HepG2 (cell line): ENCODE measurements around the gene FAM114A1. TPM values are rescaled to one million over a fixed set of nuclear protein-coding genes. Genes with fewer than 3 reads are reported as not detected.

Source experiments
- ATAC-seq: fragments of 200-7000 bp; cut with Tn5 transposase; 3 replicates; pipeline ENCODE4 v1.9.1; 2020; ENCODE audit warnings: mild to moderate bottlenecking, moderate library complexity
- BruUV-seq: library from RNA; stranded (reverse); fragments of 400-500 nt; replicated peaks from 2 replicates; lab custom pipeline; 2021; lab: Mats Ljungman, UMichigan
- CTCF ChIA-PET: fragments of 300-600 bp; formaldehyde crosslinking; extraction: SDS; loops from one replicate; lab custom pipeline; 2021; ENCODE audit warnings: low total read pairs, inconsistent platforms, low intra/inter-chr PET ratio; lab: Yijun Ruan, JAX
- POLR2A ChIA-PET: fragments of 350-600 bp; sonication (Branson Sonifier 250); formaldehyde crosslinking; loops from one replicate; lab custom pipeline; 2020; ENCODE audit warnings: antibody characterized with exemption, inconsistent platforms; lab: Yijun Ruan, JAX
- DNase-seq: peaks from one replicate; pipeline ENCODE4 v3.0.0-alpha.2; 2015; ENCODE audit warnings: low spot score
- FAIRE-seq: peaks from 3 replicates; lab custom pipeline; 2011; peaks lifted over from hg19 to GRCh38; lab: Jason Lieb, UNC
- H2AFZ ChIP-seq: one replicate; pipeline ENCODE4 v1.6.1; 2011; ENCODE audit warnings: low read length, inconsistent platforms
- H3K27ac ChIP-seq: fragments of 300-600 bp; 3 replicates; pipeline ENCODE4 v1.8.0; 2011; ENCODE audit warnings: mixed run types, mild to moderate bottlenecking, mixed read lengths, low read length, inconsistent platforms; ENCODE audit not compliant: insufficient read depth; ENCODE audit errors: extremely low read length
- H3K27me3 ChIP-seq, 2 experiments: fragments of 200-600 bp in 1 of 2; 2 replicates in 1 of 2; 3 replicates in 1 of 2; pipeline versions ENCODE4 v1.6.0 to v1.8.0; 2011; ENCODE audit warnings: low read length in 2 of 2, mild to moderate bottlenecking in 2 of 2, moderate library complexity in 2 of 2, inconsistent platforms in 1 of 2; ENCODE audit not compliant: insufficient read depth in 2 of 2, control insufficient read depth in 1 of 2
- H3K36me3 ChIP-seq, 2 experiments: fragments of 200-600 bp in 1 of 2; replicated peaks in 1 of 2; 2 replicates in 1 of 2; 3 replicates in 1 of 2; pipeline versions ENCODE4 v1.5.1 to v1.8.0; 2011; ENCODE audit warnings: low read length in 2 of 2, inconsistent platforms in 1 of 2; ENCODE audit not compliant: insufficient read depth in 2 of 2, control insufficient read depth in 1 of 2
- H3K4me1 ChIP-seq: 2 replicates; pipeline ENCODE4 v1.5.1; 2012; ENCODE audit warnings: low read length, inconsistent platforms; ENCODE audit not compliant: insufficient read depth
- H3K4me2 ChIP-seq: 2 replicates; pipeline ENCODE4 v1.6.0; 2011; ENCODE audit warnings: low read depth, low read length, inconsistent platforms
- H3K4me3 ChIP-seq, 3 experiments: fragments of 200-600 bp in 1 of 3; sonication (generic), shearing (Covaris generic) in 1 of 3; replicated peaks in 1 of 3; 2 replicates each; pipeline ENCODE4 v1.5.1; 2011 to 2016; ENCODE audit warnings: low read length in 3 of 3, inconsistent platforms in 2 of 3, low read depth in 2 of 3, mild to moderate bottlenecking in 2 of 3, control low read depth in 1 of 3, mixed read lengths in 1 of 3; ENCODE audit not compliant: insufficient read depth in 1 of 3
- H3K79me2 ChIP-seq: one replicate; pipeline ENCODE4 v1.6.1; 2011; ENCODE audit warnings: low read length, inconsistent platforms; ENCODE audit not compliant: insufficient read depth
- H3K9ac ChIP-seq: 2 replicates; pipeline ENCODE4 v1.6.0; 2011; ENCODE audit warnings: mild to moderate bottlenecking, low read depth, low read length, inconsistent platforms; ENCODE audit not compliant: insufficient read depth
- H3K9me3 ChIP-seq: 2 replicates; pipeline ENCODE4 v1.5.1; 2012; ENCODE audit warnings: mild to moderate bottlenecking, low read length
- H4K20me1 ChIP-seq: 2 replicates; pipeline ENCODE4 v1.6.0; 2011; ENCODE audit warnings: inconsistent platforms, mild to moderate bottlenecking, low read length, moderate library complexity; ENCODE audit not compliant: insufficient read depth
- ASH2L ChIP-seq: fragments of 300-600, 200-600 bp; sonication (generic); IDR thresholded peaks from 2 replicates; pipeline ENCODE4 v1.7.0; 2017; ENCODE audit warnings: low read depth, mild to moderate bottlenecking, moderate library complexity, mixed read lengths, low read length; ENCODE audit not compliant: insufficient read length
- EEA1 ChIP-seq: sonication (generic); formaldehyde crosslinking; IDR thresholded peaks from 2 replicates; pipeline ENCODE4 v1.5.1; 2020; ENCODE audit warnings: mild to moderate bottlenecking, missing genetic modification reagents, borderline replicate concordance
- FOXK1 ChIP-seq: sonication (generic); formaldehyde crosslinking; IDR thresholded peaks from 2 replicates; pipeline ENCODE4 v1.4.0; 2020; ENCODE audit warnings: low read depth, missing genetic modification reagents, borderline replicate concordance
- GATAD2A ChIP-seq: IDR thresholded peaks from 2 replicates; pipeline ENCODE4 v1.6.1; 2016
- RFXANK ChIP-seq: IDR thresholded peaks from 2 replicates; pipeline ENCODE4 v1.6.1; 2016
- SMARCC2 ChIP-seq: fragments of 450-650 bp; IDR thresholded peaks from 2 replicates; pipeline ENCODE4 v1.6.1; 2017; ENCODE audit warnings: antibody characterized with exemption, mild to moderate bottlenecking
- SOX13 ChIP-seq, 3 experiments: fragments of 450-650 bp in 1 of 3; sonication (generic) in 1 of 3; formaldehyde crosslinking in 1 of 3; IDR thresholded peaks in 2 of 3; conservative IDR thresholded peaks in 1 of 3; 2 replicates each; pipeline versions ENCODE4 v1.5.0 to v1.6.1; 2016 to 2020; ENCODE audit warnings: antibody characterized with exemption in 1 of 3, mild to moderate bottlenecking in 1 of 3, missing compliant biosample characterization in 1 of 3, missing genetic modification reagents in 1 of 3, moderate library complexity in 1 of 3
- TARDBP ChIP-seq: sonication (generic); formaldehyde crosslinking; IDR thresholded peaks from 2 replicates; pipeline ENCODE4 v1.8.0; 2022; ENCODE audit warnings: mild to moderate bottlenecking, missing genetic modification reagents
- TEAD3 ChIP-seq: optimal IDR thresholded peaks from 2 replicates; pipeline ENCODE3; 2016; ENCODE audit warnings: borderline replicate concordance
- YEATS4 ChIP-seq: sonication (generic); formaldehyde crosslinking; IDR thresholded peaks from 2 replicates; pipeline ENCODE4 v1.4.0; 2020; ENCODE audit warnings: missing genetic modification reagents, borderline replicate concordance
- ZNF160 ChIP-seq: sonication (generic); formaldehyde crosslinking; IDR thresholded peaks from 2 replicates; pipeline ENCODE4 v1.8.0; 2022; ENCODE audit warnings: mild to moderate bottlenecking, inconsistent platforms, missing genetic modification reagents
- WGBS: methylation state at CpG from one replicate; pipeline ENCODE4 v1.1.6; 2017; ENCODE audit warnings: low lambda C conversion rate; 5-methylcytosine and 5-hydroxymethylcytosine counted together
- in situ Hi-C: cut with HindIII; loops from 2 replicates; pipeline ENCODE4 v1.10.0; 2017; ENCODE audit warnings: low pct_unique_long_range_greater_than_20kb; ENCODE audit not compliant: extremely low pct_ligation_motif_present
- intact Hi-C: fragments of 100-400 bp; cut with micrococcal nuclease; formaldehyde crosslinking; loops from one replicate; pipeline ENCODE4 v1.10.0; 2022; ENCODE audit not compliant: unreplicated experiment
- polyA plus RNA-seq, 8 experiments: library from polyadenylated mRNA; depleted of rRNA in 3 of 8; stranded (reverse) in 7 of 8; unstranded in 1 of 8; fragments of >200 nt; fragmentation: Illumina TruSeq in 4 of 8; extraction: Trizol in 4 of 8; gene quantifications; 2 replicates each; pipeline versions ENCODE4 v1.2.1 to v1.2.3, GENCODE V29; 2011 to 2016; ENCODE audit warnings: low read depth in 4 of 8, missing spikeins in 1 of 8, mixed read lengths in 1 of 8; ENCODE audit not compliant: insufficient read depth in 1 of 8
- total RNA-seq, 5 experiments: library from RNA; depleted of rRNA; stranded (reverse); fragments of >200 nt; fragmentation: Illumina TruSeq; extraction: Trizol; gene quantifications; 2 replicates each; pipeline ENCODE4 v1.2.3, GENCODE V29; 2016; ENCODE audit warnings: low read depth in 1 of 5
- TF ChIP-seq, protein P1 (sequence below): IDR thresholded peaks from 2 replicates; pipeline ENCODE4 v1.6.1; 2016; ENCODE audit warnings: mild to moderate bottlenecking
- TF ChIP-seq, protein P2 (sequence below): sonication (generic); formaldehyde crosslinking; IDR thresholded peaks from 2 replicates; pipeline ENCODE4 v1.5.1; 2020; ENCODE audit warnings: mild to moderate bottlenecking, missing genetic modification reagents, borderline replicate concordance
- TF ChIP-seq, protein P3 (sequence below): sonication (generic); formaldehyde crosslinking; IDR thresholded peaks from 2 replicates; pipeline ENCODE4 v1.4.0; 2020; ENCODE audit warnings: missing genetic modification reagents
- TF ChIP-seq, protein P4 (sequence below): IDR thresholded peaks from 2 replicates; pipeline ENCODE4 v1.6.1; 2016; ENCODE audit warnings: missing compliant biosample characterization, missing genetic modification reagents, borderline replicate concordance

FAM114A1 gene
- total and polyA plus RNA-seq, 2 of the 13 experiments (the other 11 are each of a cell fraction or from before 2014, with no cell fraction given) = 61.0 to 76.9 TPM

DNA sequence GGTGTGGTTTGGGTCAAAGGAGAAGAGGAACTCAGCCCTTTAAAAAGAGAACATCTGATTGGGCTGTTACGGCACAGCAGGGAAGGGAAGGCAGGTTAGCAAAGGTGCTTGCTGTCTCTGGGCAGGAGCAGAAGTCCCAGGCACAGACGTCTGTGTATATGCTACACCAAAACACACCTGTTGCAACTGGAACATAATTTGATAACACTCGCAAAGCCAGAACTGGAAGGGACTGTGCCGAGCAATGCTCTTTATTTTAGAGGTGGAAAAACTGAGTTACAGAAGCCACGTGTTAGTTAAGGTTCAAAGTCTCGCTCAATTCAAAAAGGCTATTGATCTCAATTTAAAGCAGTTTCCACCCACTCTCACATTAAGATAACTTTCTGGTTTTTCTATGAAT, 2.2 kb upstream of the FAM114A1 start:
- WGBS = 30% methylated on average over 6 of the region's 6 CpGs
- Histone ChIP-seq H3K4me3 (no peak overlapping the region; a peak in 1 of 6 replicates), H3K4me1 (peaks cover 39% of the 10 kb centered on the region), H4K20me1 (no peaks in the 10 kb centered on the region), H3K27ac (no peak overlapping the region), H3K27me3 (no peaks in the 10 kb centered on the region), H3K79me2 (peaks cover 30% of the 10 kb centered on the region), H3K9me3 (no peaks in the 10 kb centered on the region), H3K4me2 (peak overlapping the region; percentile 42), H3K9ac (peak overlapping the region; percentile 19; the same call in 1 of the 2 replicates), H2AFZ (peak overlapping the region; percentile 45), H3K36me3 (peaks cover 4 to 5% of the 10 kb centered on the region in 2 experiments)
- in situ Hi-C loops = no loop called here
- no TSS peak for BruUV-seq
- peak; percentile 25 for DNase-seq
- no peak for ATAC-seq
- FAIRE-seq = peak; percentile 8
- intact Hi-C loops = no loop called here
- POLR2A ChIA-PET = no interaction called here
- CTCF ChIA-PET = no interaction called here
- no peak for TF ChIP-seq TARDBP (CRISPR knock-in tag)
- TF ChIP-seq, protein P1, sequence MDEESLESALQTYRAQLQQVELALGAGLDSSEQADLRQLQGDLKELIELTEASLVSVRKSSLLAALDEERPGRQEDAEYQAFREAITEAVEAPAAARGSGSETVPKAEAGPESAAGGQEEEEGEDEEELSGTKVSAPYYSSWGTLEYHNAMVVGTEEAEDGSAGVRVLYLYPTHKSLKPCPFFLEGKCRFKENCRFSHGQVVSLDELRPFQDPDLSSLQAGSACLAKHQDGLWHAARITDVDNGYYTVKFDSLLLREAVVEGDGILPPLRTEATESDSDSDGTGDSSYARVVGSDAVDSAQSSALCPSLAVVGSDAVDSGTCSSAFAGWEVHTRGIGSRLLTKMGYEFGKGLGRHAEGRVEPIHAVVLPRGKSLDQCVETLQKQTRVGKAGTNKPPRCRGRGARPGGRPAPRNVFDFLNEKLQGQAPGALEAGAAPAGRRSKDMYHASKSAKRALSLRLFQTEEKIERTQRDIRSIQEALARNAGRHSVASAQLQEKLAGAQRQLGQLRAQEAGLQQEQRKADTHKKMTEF (CRISPR knock-in tag) = 0 out of 2 replicates have a peak, but pooled peaks have one; percentile 23
- TF ChIP-seq SMARCC2 = no peak
- TF ChIP-seq GATAD2A (CRISPR knock-in tag) = 0 out of 2 replicates have a peak, but pooled peaks have one; percentile 8
- peak; percentile 38 for TF ChIP-seq ASH2L
- no peak for TF ChIP-seq FOXK1
- TF ChIP-seq, protein P2, sequence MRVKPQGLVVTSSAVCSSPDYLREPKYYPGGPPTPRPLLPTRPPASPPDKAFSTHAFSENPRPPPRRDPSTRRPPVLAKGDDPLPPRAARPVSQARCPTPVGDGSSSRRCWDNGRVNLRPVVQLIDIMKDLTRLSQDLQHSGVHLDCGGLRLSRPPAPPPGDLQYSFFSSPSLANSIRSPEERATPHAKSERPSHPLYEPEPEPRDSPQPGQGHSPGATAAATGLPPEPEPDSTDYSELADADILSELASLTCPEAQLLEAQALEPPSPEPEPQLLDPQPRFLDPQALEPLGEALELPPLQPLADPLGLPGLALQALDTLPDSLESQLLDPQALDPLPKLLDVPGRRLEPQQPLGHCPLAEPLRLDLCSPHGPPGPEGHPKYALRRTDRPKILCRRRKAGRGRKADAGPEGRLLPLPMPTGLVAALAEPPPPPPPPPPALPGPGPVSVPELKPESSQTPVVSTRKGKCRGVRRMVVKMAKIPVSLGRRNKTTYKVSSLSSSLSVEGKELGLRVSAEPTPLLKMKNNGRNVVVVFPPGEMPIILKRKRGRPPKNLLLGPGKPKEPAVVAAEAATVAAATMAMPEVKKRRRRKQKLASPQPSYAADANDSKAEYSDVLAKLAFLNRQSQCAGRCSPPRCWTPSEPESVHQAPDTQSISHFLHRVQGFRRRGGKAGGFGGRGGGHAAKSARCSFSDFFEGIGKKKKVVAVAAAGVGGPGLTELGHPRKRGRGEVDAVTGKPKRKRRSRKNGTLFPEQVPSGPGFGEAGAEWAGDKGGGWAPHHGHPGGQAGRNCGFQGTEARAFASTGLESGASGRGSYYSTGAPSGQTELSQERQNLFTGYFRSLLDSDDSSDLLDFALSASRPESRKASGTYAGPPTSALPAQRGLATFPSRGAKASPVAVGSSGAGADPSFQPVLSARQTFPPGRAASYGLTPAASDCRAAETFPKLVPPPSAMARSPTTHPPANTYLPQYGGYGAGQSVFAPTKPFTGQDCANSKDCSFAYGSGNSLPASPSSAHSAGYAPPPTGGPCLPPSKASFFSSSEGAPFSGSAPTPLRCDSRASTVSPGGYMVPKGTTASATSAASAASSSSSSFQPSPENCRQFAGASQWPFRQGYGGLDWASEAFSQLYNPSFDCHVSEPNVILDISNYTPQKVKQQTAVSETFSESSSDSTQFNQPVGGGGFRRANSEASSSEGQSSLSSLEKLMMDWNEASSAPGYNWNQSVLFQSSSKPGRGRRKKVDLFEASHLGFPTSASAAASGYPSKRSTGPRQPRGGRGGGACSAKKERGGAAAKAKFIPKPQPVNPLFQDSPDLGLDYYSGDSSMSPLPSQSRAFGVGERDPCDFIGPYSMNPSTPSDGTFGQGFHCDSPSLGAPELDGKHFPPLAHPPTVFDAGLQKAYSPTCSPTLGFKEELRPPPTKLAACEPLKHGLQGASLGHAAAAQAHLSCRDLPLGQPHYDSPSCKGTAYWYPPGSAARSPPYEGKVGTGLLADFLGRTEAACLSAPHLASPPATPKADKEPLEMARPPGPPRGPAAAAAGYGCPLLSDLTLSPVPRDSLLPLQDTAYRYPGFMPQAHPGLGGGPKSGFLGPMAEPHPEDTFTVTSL = peak; percentile 36; the same call in 1 of the 2 replicates
- TF ChIP-seq SOX13 (IDR thresholded peaks at IDR 0.05) = no peak
- 0 out of 4 replicates have a peak, but pooled peaks of 1 of the 2 experiments have one; percentile 17 for TF ChIP-seq SOX13 (CRISPR knock-in tag; conservative IDR thresholded peaks at IDR 0.05 in 1 of 2, IDR thresholded peaks at IDR 0.05 in 1 of 2)
- TF ChIP-seq, protein P3, sequence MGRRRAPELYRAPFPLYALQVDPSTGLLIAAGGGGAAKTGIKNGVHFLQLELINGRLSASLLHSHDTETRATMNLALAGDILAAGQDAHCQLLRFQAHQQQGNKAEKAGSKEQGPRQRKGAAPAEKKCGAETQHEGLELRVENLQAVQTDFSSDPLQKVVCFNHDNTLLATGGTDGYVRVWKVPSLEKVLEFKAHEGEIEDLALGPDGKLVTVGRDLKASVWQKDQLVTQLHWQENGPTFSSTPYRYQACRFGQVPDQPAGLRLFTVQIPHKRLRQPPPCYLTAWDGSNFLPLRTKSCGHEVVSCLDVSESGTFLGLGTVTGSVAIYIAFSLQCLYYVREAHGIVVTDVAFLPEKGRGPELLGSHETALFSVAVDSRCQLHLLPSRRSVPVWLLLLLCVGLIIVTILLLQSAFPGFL = no peak
- peak; percentile 49; the same call in 1 of the 2 replicates for TF ChIP-seq YEATS4 (CRISPR knock-in tag)
- TF ChIP-seq EEA1 = no peak
- TF ChIP-seq, protein P4, sequence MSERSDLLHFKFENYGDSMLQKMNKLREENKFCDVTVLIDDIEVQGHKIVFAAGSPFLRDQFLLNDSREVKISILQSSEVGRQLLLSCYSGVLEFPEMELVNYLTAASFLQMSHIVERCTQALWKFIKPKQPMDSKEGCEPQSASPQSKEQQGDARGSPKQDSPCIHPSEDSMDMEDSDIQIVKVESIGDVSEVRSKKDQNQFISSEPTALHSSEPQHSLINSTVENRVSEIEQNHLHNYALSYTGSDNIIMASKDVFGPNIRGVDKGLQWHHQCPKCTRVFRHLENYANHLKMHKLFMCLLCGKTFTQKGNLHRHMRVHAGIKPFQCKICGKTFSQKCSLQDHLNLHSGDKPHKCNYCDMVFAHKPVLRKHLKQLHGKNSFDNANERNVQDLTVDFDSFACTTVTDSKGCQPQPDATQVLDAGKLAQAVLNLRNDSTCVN (CRISPR knock-in tag) = no peak
- TF ChIP-seq TEAD3 = peak; percentile 24
- no peak for TF ChIP-seq RFXANK (CRISPR knock-in tag)
- no peak for TF ChIP-seq ZNF160 (CRISPR knock-in tag)
